ENCODE measurements around the gene ARMC2.

DNA sequence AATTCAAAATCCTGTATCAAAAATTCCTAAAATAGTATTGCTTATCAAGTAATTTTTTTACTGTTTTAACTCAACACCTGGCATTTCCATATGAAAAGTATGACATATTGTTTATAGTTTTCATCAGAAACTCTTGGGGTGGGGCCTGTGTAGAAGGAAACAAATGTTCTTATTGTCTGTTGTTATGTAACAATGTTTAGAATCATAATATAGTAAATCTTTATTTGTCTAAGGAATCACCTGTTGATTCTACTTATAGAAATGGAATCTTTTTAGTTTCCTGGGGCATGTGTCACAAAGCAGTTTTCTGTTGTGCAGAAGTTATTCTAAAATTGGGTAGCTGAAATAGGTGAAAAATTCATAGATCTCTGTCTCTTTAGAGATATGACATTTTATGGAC, 4.9 kb downstream of the ARMC2 start:
- TF ChIP-seq, protein P1, sequence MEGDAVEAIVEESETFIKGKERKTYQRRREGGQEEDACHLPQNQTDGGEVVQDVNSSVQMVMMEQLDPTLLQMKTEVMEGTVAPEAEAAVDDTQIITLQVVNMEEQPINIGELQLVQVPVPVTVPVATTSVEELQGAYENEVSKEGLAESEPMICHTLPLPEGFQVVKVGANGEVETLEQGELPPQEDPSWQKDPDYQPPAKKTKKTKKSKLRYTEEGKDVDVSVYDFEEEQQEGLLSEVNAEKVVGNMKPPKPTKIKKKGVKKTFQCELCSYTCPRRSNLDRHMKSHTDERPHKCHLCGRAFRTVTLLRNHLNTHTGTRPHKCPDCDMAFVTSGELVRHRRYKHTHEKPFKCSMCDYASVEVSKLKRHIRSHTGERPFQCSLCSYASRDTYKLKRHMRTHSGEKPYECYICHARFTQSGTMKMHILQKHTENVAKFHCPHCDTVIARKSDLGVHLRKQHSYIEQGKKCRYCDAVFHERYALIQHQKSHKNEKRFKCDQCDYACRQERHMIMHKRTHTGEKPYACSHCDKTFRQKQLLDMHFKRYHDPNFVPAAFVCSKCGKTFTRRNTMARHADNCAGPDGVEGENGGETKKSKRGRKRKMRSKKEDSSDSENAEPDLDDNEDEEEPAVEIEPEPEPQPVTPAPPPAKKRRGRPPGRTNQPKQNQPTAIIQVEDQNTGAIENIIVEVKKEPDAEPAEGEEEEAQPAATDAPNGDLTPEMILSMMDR (IDR thresholded peaks at IDR 0.05), result no peak
- TF ChIP-seq MYC (IDR thresholded peaks at IDR 0.05; ENCODE audit: borderline replicate concordance, low read length), result no peak
